IMR-90 (cell line): ENCODE measurements around the gene ABHD5.

Experiments
- BHLHE40 ChIP-seq: fragments of 150-350 bp; IDR thresholded peaks from 2 replicates; pipeline ENCODE4 v1.6.1; 2016; ENCODE audit warnings: mild to moderate bottlenecking, low read depth, low read length
- CEBPB ChIP-seq: IDR thresholded peaks from 2 replicates; pipeline ENCODE4 v1.6.1; 2012; ENCODE audit warnings: low read depth, low read length, improper control_type of control experiment
- CHD1 ChIP-seq: IDR thresholded peaks from 2 replicates; pipeline ENCODE4 v1.6.1; 2012; ENCODE audit warnings: low read depth, low read length, improper control_type of control experiment
- CTCF ChIP-seq: conservative IDR thresholded peaks from 2 replicates; pipeline ENCODE4 v1.5.1; 2012; ENCODE audit warnings: mild to moderate bottlenecking, low read depth, low read length, improper control_type of control experiment
- MAFK ChIP-seq: IDR thresholded peaks from 2 replicates; pipeline ENCODE4 v1.6.1; 2012; ENCODE audit warnings: low read depth, low read length, improper control_type of control experiment
- MXI1 ChIP-seq: IDR thresholded peaks from 2 replicates; pipeline ENCODE4 v1.6.1; 2012; ENCODE audit warnings: low read depth, mild to moderate bottlenecking, low read length, moderate library complexity, borderline replicate concordance
- POLR2A ChIP-seq: IDR thresholded peaks from 2 replicates; pipeline ENCODE4 v1.6.1; 2012; ENCODE audit warnings: mild to moderate bottlenecking, low read depth, low read length
- RAD21 ChIP-seq: IDR thresholded peaks from 2 replicates; pipeline ENCODE4 v1.6.1; 2012; ENCODE audit warnings: low read length, improper control_type of control experiment
- RCOR1 ChIP-seq: IDR thresholded peaks from 2 replicates; pipeline ENCODE4 v1.6.1; 2012; ENCODE audit warnings: mild to moderate bottlenecking, low read length, improper control_type of control experiment; ENCODE audit not compliant: insufficient replicate concordance
- RFX5 ChIP-seq: IDR thresholded peaks from 2 replicates; pipeline ENCODE4 v1.8.0; 2012; ENCODE audit warnings: low read depth, mild to moderate bottlenecking, low read length, moderate library complexity
- TF ChIP-seq, protein P1 (sequence below): fragments of 150-350 bp; IDR thresholded peaks from 2 replicates; pipeline ENCODE4 v1.6.1; 2016; ENCODE audit warnings: low read depth, mild to moderate bottlenecking, low read length, moderate library complexity, borderline replicate concordance

DNA sequence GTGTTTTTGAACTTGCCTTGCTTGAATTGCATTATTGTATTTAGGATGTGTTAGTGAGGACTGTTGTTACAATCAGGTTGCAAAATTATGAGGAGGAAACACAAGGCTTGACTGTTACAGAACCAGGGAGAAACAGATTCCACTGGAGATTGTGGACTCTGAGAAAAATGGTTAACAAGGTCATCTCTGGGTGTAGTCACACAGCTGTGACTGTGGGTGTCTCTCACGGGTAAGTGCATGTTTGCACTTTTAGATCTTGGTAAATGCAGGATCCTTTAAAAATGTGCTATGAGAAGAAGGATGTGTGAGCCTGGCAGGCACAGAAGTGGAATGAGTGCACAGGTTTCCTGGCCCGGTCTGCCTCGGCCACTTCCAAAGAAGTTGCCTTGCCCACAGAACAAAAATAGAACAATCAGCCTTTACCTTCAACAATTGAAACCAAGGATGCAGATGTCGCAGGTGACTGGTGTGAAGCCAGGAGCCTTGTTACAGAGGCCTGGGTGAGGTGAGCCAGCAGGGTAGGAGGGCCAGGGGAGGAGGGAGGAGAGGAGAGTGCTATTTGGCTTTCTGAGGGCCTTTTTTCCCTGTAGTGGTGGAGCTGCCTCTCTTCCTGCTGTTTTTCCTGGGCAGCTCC, 68.0 kb downstream of the ABHD5 start:
- TF ChIP-seq CTCF (no peak), RFX5 (no peak), MXI1 (no peak), MAFK (no peak), POLR2A (0 out of 2 replicates have a peak, but pooled peaks have one; percentile 5), RAD21 (no peak), CHD1 (no peak), BHLHE40 (no peak), CEBPB (no peak), RCOR1 (no peak)
- TF ChIP-seq, protein P1, sequence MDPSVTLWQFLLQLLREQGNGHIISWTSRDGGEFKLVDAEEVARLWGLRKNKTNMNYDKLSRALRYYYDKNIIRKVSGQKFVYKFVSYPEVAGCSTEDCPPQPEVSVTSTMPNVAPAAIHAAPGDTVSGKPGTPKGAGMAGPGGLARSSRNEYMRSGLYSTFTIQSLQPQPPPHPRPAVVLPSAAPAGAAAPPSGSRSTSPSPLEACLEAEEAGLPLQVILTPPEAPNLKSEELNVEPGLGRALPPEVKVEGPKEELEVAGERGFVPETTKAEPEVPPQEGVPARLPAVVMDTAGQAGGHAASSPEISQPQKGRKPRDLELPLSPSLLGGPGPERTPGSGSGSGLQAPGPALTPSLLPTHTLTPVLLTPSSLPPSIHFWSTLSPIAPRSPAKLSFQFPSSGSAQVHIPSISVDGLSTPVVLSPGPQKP = no peak
